HG02623 (cell line): ENCODE results near the gene XIAP.
"Not testable (repeated sequence)": the region's sequence is repeated elsewhere in the genome, so short reads cannot be mapped to it uniquely, and the experiment has no call there.

Source experiments
- ATAC-seq: cut with Tn5 transposase; IDR thresholded peaks from one replicate; pipeline ENCODE4 v1.9.1; 2021; ENCODE audit warnings: moderate library complexity; ENCODE audit not compliant: unreplicated experiment

XIAP gene

GRCh38 chrX:123859846-123860838, at the start of gene XIAP:
XIAP (plus strand) TSS chrX:123860053; CDS start chrX:123885663, 25,610 bp downstream.
- ATAC-seq: peak; percentile 79

GRCh38 chrX:123814343-123814742, 45.5 kb upstream of the XIAP start:
- no peak for ATAC-seq

GRCh38 chrX:123814934-123815394, 44.9 kb upstream of the XIAP start:
- not testable (repeated sequence) for ATAC-seq

GRCh38 chrX:123817288-123817894, 42.5 kb upstream of the XIAP start:
- ATAC-seq: no peak

GRCh38 chrX:123818243-123818642, 41.6 kb upstream of the XIAP start:
- ATAC-seq: no peak

DNA sequence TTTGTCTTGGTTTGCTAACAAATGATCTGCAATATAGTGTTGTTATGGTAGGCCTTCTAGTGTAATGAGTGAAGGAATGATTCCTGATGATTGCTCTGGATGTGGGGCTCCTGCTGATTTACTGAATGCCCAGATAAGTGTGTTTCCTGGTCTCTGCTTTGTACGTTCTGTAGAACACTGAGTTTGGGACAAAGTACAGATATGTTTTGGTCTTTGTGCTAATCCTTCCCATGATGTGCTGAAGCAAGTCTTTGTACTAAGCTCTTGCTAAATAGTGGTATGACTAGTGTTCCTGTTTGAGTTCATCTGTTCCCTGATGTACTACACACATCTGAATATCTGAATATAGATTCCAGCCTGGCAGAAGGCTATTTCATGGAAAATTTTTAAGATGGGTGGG, 36.9 kb upstream of the XIAP start:
- no peak for ATAC-seq

GRCh38 chrX:123830309-123830708, 29.5 kb upstream of the XIAP start:
- peak; percentile 96 for ATAC-seq

GRCh38 chrX:123833387-123833786, 26.5 kb upstream of the XIAP start:
- ATAC-seq: peak; percentile 66

GRCh38 chrX:123834116-123834515, 25.7 kb upstream of the XIAP start:
- no peak for ATAC-seq

GRCh38 chrX:123835661-123836371, 24.0 kb upstream of the XIAP start:
- ATAC-seq: no peak

- ATAC-seq: not testable (repeated sequence)
These were observed 14.7 kb upstream of the XIAP start for GRCh38 chrX:123845129-123845528.

- no peak for ATAC-seq
These were observed 13.2 kb upstream of the XIAP start for GRCh38 chrX:123846577-123847038.

DNA sequence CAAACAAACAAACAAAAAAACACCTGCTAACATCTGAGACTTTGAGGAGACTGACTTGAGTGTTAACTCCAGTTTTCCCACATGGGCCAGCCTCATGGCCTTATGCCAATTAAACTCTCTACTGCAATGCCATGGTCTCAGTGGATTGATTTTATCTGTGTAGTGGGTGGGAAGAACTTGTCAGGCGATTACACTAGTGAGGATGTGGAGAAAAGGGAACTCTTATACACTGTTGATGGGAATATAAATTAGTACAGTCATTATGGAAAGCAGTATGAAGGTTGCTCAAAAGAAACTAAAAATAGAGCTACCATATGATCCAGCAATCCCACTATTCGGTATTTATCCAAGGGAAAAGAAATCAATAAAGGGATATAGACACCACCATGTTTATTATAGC, 12.8 kb upstream of the XIAP start:
- no peak for ATAC-seq

DNA sequence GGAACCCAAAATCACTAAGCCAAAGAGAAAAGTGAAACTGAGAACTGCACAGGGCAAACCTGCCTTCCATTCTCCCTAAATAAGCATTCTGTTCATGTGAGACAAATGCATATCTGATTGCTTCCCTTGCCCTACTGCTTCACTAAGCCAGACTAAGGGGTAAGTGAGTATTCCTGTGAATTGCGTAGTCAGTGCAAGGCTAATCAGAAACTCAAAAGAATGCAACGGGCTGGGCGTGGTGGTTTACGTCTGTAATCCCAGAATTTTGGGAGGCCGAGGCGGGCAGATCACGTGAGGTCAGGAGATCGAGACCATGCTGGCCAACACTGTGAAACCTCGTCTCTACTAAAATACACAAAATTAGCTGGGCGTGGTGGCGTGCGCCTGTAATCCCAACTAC, 10.8 kb upstream of the XIAP start:
- ATAC-seq: no peak

- ATAC-seq: not testable (repeated sequence)
These were observed 9.9 kb upstream of the XIAP start for GRCh38 chrX:123849906-123850305.

GRCh38 chrX:123851079-123851478, 8.8 kb upstream of the XIAP start:
- ATAC-seq: no peak

- ATAC-seq: no peak
These were observed 5.5 kb upstream of the XIAP start for GRCh38 chrX:123854329-123854728.

DNA sequence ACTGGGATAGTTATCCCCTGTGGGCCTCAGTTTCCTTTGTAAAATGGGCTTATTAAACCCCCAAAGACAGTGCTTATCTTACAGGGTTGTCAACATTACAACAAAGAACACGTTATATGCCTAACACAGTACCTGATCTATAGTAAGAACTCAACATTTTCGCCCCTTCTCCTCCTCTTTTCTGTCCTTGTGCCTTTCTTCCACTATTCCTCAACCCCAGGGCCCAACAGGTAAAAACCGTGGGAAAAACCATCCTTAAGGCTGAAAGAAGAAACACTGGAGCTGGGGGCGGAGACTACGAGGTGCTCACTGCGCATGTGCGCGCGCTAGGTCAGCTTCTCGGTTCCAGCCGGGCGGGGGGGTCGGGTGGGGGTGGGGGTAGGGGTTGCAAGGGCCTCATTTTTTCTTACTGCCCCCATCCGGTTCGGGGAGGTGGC, 426 bp upstream of the XIAP start:
- no peak for ATAC-seq

DNA sequence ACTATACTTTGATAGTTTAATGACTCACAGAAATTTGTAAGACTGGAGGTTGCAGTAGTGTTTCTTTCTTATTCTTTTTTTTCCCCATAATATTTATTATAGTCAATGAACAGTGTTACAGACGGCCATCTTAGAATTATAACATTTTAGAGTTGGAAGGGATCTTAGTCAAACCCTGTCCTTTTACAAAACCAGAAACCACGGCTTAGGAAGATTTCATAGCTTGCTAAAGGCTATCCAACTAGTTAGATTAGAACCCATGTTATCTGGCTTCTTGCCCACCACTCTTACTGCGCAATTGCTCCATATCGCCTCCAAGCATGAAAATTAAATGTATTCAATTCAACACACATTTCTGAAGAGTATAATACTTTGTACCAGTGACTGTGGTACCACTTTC, 1.1 kb downstream of the XIAP start:
- ATAC-seq: no peak

DNA sequence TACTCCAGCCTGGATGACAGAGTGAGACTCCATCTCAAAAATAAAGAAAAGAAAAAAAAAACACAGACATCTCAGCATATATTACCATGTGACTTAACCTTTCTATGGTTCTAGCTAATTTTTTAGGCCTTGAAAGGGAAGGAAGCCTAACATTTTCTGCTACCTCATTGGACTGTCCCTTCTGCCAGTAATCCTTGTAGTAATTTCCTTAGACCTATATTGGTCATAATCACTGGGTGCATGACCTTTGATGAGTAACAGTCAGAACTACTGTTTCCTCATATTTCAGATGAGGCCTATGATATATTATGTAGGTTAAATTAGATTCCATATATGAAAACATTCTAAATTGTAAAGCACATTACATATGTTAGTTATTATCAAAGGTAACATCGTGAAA, 9.6 kb downstream of the XIAP start:
- ATAC-seq: peak; percentile 75

DNA sequence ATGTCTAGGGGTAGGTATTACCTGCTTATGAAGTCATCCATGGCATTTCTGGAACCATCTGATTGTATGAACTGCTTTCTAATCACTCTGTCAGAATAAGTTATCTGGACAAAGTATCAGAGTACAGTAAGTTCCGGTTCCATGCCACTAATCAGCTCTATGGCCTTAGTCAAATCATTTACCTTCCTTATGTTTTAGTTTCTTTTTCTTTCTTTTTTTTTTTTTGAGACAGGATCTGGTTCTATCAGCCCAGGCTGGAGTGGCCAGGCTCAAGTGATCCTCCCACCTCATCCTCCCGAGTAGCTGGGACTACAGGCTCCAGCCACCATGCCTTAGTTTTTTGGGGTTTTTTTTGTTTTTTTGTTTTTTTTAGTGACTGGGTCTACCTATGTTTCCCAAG, 11.5 kb downstream of the XIAP start:
- ATAC-seq: no peak
